Stimulated activated CD8-positive, alpha-beta memory T cell treated with anti-CD3 and anti-CD28 coated beads, Interleukin-7, amount 100 ng/mL, for 48 hours (primary cell): ENCODE data around the gene FOXJ3.

Source experiments
- DNase-seq, 2 donors: peaks; one replicate each; pipeline ENCODE4 v3.0.0-alpha.2; 2020; ENCODE audit warnings: low read depth in 1 of 2; ENCODE audit errors: extremely low read depth in 1 of 2

The FOXJ3 gene

DNA sequence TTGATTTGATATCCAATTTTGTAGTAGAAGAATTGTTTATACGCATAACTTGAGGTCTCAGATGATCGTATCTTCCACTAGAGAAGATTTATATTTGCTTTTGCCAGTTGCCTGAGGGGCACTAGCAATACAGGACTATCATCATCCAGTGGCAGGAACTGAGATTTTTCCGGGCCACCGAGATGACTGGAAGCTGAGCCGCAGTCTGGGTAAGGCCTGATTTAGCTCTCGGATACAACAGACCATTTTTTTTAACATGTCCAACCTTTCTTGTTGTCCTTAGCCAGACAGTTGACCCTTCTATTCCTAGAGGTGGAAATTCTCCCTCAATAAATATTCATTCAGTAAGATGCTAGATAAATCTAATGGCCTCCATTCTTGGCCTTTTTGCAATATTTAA is 207.3 kb downstream of the FOXJ3 start:
- no peak for DNase-seq
